ENCODE measurements around the gene GPRIN1.

GRCh38 chr5:176646049-176646706 is 36.2 kb upstream of the GPRIN1 start:
- no peak for TF ChIP-seq TEAD4 (IDR thresholded peaks at IDR 0.05)
- no peak for TF ChIP-seq YY1 (IDR thresholded peaks at IDR 0.05; ENCODE audit: low read depth)
- no peak for TF ChIP-seq MAX (IDR thresholded peaks at IDR 0.05)
- TF ChIP-seq FOXM1 (IDR thresholded peaks at IDR 0.05; ENCODE audit: borderline replicate concordance, low read depth), result no peak
- no peak for TF ChIP-seq RAD21 (IDR thresholded peaks at IDR 0.05; ENCODE audit: low read depth)
- no peak for TF ChIP-seq CEBPB (IDR thresholded peaks at IDR 0.05)

Measured in Ishikawa (cell line).